Lower leg skin (tissue), 4 donors: Measurements from ENCODE around the gene VSTM4. TPM values are rescaled to one million over a fixed set of nuclear protein-coding genes. Genes with fewer than 3 reads are reported as not detected.

Source experiments
- DNase-seq, 2 donors: peaks; one replicate each; pipeline ENCODE4 v3.0.0-alpha.2; 2019; ENCODE audit warnings: low spot score in 2 of 2
- H3K4me3 ChIP-seq: fragments of 200-600 bp; sonication (generic); 2 replicates; pipeline ENCODE4 v1.5.1; 2017; ENCODE audit warnings: mild to moderate bottlenecking, low read depth; ENCODE audit not compliant: poor library complexity, severe bottlenecking
- POLR2A ChIP-seq, 2 donors: fragments of 450-650 bp; IDR thresholded peaks; one replicate each; pipeline ENCODE4 v1.6.1; 2016 to 2017; ENCODE audit warnings: antibody characterized with exemption in 2 of 2, mild to moderate bottlenecking in 1 of 2, moderate library complexity in 1 of 2
- WGBS, 2 donors: methylation state at CpG; one replicate each; pipeline ENCODE4 v1.1.5; 2018; 5-methylcytosine and 5-hydroxymethylcytosine counted together
- intact Hi-C: fragments of 100-400 bp; cut with DNase I; formaldehyde crosslinking; loops from one replicate; pipeline ENCODE4 v1.15.0; 2023; ENCODE audit warnings: low total_unique reads
- total RNA-seq, 4 donors: library from RNA; depleted of rRNA; stranded (reverse); fragments of >200 nt; gene quantifications; one replicate each; pipeline ENCODE4 v1.1.0, GENCODE V29; 2016
- TF ChIP-seq, protein P1 (sequence below), 3 donors: fragments of 450-650 bp; IDR thresholded peaks; one replicate each; pipeline ENCODE4 v1.5.1; 2016; ENCODE audit warnings: antibody characterized with exemption in 3 of 3, mild to moderate bottlenecking in 3 of 3, moderate library complexity in 2 of 3

The VSTM4 gene
- total RNA-seq: 1 to 10 TPM; 1.1 to 5.0 (median 3.3) TPM

GRCh38 chr10:49115015-49115795 is at the start of gene VSTM4:
Gene VSTM4 (minus strand): TSS chr10:49115522. CDS start chr10:49115485, 37 bp downstream.
- TF ChIP-seq, protein P1, sequence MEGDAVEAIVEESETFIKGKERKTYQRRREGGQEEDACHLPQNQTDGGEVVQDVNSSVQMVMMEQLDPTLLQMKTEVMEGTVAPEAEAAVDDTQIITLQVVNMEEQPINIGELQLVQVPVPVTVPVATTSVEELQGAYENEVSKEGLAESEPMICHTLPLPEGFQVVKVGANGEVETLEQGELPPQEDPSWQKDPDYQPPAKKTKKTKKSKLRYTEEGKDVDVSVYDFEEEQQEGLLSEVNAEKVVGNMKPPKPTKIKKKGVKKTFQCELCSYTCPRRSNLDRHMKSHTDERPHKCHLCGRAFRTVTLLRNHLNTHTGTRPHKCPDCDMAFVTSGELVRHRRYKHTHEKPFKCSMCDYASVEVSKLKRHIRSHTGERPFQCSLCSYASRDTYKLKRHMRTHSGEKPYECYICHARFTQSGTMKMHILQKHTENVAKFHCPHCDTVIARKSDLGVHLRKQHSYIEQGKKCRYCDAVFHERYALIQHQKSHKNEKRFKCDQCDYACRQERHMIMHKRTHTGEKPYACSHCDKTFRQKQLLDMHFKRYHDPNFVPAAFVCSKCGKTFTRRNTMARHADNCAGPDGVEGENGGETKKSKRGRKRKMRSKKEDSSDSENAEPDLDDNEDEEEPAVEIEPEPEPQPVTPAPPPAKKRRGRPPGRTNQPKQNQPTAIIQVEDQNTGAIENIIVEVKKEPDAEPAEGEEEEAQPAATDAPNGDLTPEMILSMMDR (IDR thresholded peaks at IDR 0.05): no peak
- TF ChIP-seq POLR2A (IDR thresholded peaks at IDR 0.05): no peak
- WGBS, 2 donors: 0 to 6% methylated on average over 9 to 27 of the region's 95 CpGs
- intact Hi-C loops: no loop called here

GRCh38 chr10:49164559-49165188 is 49.4 kb upstream of the VSTM4 start:
- TF ChIP-seq, protein P1 (IDR thresholded peaks at IDR 0.05): no peak
- TF ChIP-seq POLR2A (IDR thresholded peaks at IDR 0.05): no peak
- no peak for DNase-seq
- 68 to 81% methylated on average over 9 of the region's 9 CpGs for WGBS, 2 donors
- H3K4me3 ChIP-seq: no peak overlapping the region
- intact Hi-C loops: loop anchor here (10.0 kb wide), 1 partner anchor 190 kb away; no protein-coding TSS in a partner anchor

More at GRCh38 chr10:49115015-49115795, at the start of gene VSTM4:
- H3K4me3 ChIP-seq: peak within 1 kb of the TSS; percentile 35
- peak in 1 of 2 donors; percentile 86 for DNase-seq

DNA sequence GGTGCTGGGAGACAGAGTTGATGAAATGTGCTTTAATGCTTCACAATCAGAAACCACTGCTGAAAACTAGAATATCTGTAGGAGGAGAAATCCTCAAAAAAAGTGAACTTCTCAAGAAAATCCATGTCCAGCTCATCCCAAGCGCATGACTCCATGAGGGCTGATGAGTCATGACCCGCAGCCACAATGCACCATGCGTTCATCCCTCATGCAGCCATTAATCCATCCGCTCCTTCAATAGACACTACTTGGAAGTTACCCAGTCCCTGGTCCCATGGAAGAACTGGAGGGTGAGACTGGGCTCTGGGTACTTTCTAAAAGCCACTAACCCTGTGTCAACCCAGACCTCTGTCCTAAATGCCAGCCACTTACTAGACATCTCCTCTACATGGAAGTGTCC is 48.4 kb upstream of the VSTM4 start:
- DNase-seq: no peak
- H3K4me3 ChIP-seq: no peak overlapping the region
- 94 to 98% methylated on average over 4 of the region's 4 CpGs for WGBS, 2 donors
- no peak for TF ChIP-seq POLR2A (IDR thresholded peaks at IDR 0.05)
- TF ChIP-seq, protein P1 (IDR thresholded peaks at IDR 0.05): no peak
- intact Hi-C loops: loop anchor here (10.0 kb wide), 1 partner anchor 189 kb away; no protein-coding TSS in a partner anchor

- intact Hi-C loops: loop anchor here (10.0 kb wide), 1 partner anchor 188 kb away; no protein-coding TSS in a partner anchor
- no peak overlapping the region for H3K4me3 ChIP-seq
- TF ChIP-seq, protein P1 (IDR thresholded peaks at IDR 0.05): no peak
- TF ChIP-seq POLR2A (IDR thresholded peaks at IDR 0.05): no peak
- WGBS, 2 donors: 82 to 87% methylated on average over 8 of the region's 8 CpGs
- DNase-seq: no peak
These were observed 47.5 kb upstream of the VSTM4 start for GRCh38 chr10:49162761-49163310.

DNA sequence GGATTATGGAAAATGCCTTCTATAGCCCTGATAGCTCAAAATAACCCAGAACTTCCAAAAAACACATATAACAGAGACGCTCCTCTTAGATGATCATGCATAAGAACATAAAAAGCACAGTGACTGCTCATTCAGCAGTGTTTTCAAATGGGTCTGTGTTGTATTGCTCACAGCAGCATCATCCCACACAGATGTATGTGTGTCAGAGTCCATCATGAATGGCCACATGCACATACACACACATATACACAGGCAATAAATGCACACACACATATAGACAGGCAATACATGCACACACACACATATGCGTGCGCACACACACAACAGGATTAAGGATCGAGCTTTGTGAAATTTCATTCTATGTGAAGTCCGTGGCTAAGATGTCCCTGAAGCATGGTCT is 46.7 kb upstream of the VSTM4 start:
- intact Hi-C loops: loop anchor here (10.0 kb wide), 1 partner anchor 187 kb away; no protein-coding TSS in a partner anchor
- WGBS, 2 donors: 75 to 84% methylated on average over 5 of the region's 5 CpGs
- DNase-seq: no peak
- H3K4me3 ChIP-seq: no peak overlapping the region
- TF ChIP-seq, protein P1 (IDR thresholded peaks at IDR 0.05): no peak
- TF ChIP-seq POLR2A (IDR thresholded peaks at IDR 0.05): no peak
